ENCODE measurements around the gene CMSS1.

GRCh38 chr3:99934975-99935797 is 117.5 kb downstream of the CMSS1 start:
- TF ChIP-seq CTCF (IDR thresholded peaks at IDR 0.05) (no peak), EZH2phosphoT487 (IDR thresholded peaks at IDR 0.05) (no peak)

Measured in neural progenitor cell (in vitro differentiated cells).